Type B pancreatic cell (in vitro differentiated cells): ENCODE measurements around the gene CAP1. TPM values are rescaled to one million over a fixed set of nuclear protein-coding genes. Genes with fewer than 3 reads are reported as not detected.
A peak's percentile ranks its signal among the peaks of the same experiment; 100 is the strongest.

ENCODE experiments used
- DNase-seq: peaks from one replicate; pipeline ENCODE4 v3.0.0; 2021; ENCODE audit warnings: mixed read lengths; ENCODE audit not compliant: unreplicated experiment; ENCODE audit errors: extremely low spot score
- H3K27ac Mint-ChIP-seq: 2 replicates; pipeline ENCODE4 v1.8.0; 2021; ENCODE audit warnings: mild to moderate bottlenecking, mixed read lengths
- H3K27me3 Mint-ChIP-seq: 2 replicates; pipeline ENCODE4 v1.8.0; 2021; ENCODE audit warnings: mixed read lengths
- H3K36me3 Mint-ChIP-seq: 2 replicates; pipeline ENCODE4 v1.8.0; 2021; ENCODE audit warnings: mixed read lengths
- H3K4me1 Mint-ChIP-seq: one replicate; pipeline ENCODE4 v1.8.0; 2021; ENCODE audit warnings: mixed read lengths; ENCODE audit not compliant: unreplicated experiment
- H3K4me3 Mint-ChIP-seq: 2 replicates; pipeline ENCODE4 v1.8.0; 2021; ENCODE audit warnings: mild to moderate bottlenecking, mixed read lengths
- H3K9me3 Mint-ChIP-seq: 2 replicates; pipeline ENCODE4 v1.8.0; 2021; ENCODE audit warnings: mixed read lengths
- total RNA-seq: library from RNA; stranded (reverse); gene quantifications from 2 replicates; pipeline ENCODE4 v1.2.1, GENCODE V29; 2021; ENCODE audit warnings: low replicate concordance
- TF ChIP-seq, protein P1 (sequence below): fragments of 200-600 bp; sonication (generic); conservative IDR thresholded peaks from 2 replicates; pipeline ENCODE4 v1.5.0; 2021; ENCODE audit warnings: antibody characterized with exemption, mild to moderate bottlenecking

Gene CAP1
- total RNA-seq, 1 donor from 2014 or later, result 210 TPM

DNA sequence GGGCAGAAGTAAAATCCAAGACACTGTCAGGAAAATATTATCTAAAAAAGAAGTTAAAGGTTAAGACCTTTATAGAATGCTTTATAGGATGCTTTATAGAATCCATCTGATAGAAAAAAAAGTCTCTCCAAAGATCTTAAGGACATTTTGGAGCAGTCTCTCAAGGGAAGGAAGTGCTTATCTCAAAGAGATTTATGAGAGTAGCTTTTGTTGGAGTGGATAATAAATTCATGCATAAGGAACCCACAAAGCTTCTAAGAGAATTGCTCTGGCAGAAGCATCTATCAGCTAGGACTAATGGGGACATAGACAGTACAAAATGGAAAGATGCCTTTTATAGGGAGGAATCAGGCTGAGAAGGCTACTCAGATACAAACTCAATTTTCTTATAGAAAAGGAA, 12.9 kb upstream of the CAP1 start:
- Mint-ChIP-seq H3K36me3 (no peaks in the 10 kb centered on the region), H3K27ac (no peak overlapping the region), H3K4me1 (peaks cover 4% of the 10 kb centered on the region), H3K27me3 (peaks cover 26% of the 10 kb centered on the region), H3K9me3 (no peaks in the 10 kb centered on the region), H3K4me3 (no peak overlapping the region)
- DNase-seq, result no peak
- TF ChIP-seq, protein P1, sequence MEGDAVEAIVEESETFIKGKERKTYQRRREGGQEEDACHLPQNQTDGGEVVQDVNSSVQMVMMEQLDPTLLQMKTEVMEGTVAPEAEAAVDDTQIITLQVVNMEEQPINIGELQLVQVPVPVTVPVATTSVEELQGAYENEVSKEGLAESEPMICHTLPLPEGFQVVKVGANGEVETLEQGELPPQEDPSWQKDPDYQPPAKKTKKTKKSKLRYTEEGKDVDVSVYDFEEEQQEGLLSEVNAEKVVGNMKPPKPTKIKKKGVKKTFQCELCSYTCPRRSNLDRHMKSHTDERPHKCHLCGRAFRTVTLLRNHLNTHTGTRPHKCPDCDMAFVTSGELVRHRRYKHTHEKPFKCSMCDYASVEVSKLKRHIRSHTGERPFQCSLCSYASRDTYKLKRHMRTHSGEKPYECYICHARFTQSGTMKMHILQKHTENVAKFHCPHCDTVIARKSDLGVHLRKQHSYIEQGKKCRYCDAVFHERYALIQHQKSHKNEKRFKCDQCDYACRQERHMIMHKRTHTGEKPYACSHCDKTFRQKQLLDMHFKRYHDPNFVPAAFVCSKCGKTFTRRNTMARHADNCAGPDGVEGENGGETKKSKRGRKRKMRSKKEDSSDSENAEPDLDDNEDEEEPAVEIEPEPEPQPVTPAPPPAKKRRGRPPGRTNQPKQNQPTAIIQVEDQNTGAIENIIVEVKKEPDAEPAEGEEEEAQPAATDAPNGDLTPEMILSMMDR, result no peak

DNA sequence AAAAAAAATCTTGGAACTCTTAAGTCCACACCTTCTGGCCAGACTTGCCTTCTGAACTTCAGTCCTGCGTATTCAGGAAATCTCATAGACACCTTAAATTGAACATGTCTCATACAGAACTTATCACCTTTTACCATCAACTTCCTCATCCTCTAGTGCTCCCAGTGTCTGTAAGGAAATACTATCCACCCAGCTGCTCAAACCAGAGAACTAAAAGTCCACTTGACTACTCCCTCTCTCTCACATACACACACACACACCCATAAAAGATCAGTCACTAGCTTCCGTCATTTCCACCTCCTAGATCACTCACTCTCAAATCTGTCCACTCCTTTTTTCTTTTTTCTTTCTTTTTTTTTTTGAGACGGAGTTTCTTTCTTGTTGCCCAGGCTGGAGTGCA, 10.9 kb upstream of the CAP1 start:
- DNase-seq, result no peak
- Mint-ChIP-seq H3K27me3 (peaks cover 30% of the 10 kb centered on the region), H3K4me1 (peaks cover 4% of the 10 kb centered on the region), H3K27ac (no peak overlapping the region), H3K9me3 (no peaks in the 10 kb centered on the region), H3K4me3 (no peak overlapping the region), H3K36me3 (no peaks in the 10 kb centered on the region)
- TF ChIP-seq, protein P1, result no peak

DNA sequence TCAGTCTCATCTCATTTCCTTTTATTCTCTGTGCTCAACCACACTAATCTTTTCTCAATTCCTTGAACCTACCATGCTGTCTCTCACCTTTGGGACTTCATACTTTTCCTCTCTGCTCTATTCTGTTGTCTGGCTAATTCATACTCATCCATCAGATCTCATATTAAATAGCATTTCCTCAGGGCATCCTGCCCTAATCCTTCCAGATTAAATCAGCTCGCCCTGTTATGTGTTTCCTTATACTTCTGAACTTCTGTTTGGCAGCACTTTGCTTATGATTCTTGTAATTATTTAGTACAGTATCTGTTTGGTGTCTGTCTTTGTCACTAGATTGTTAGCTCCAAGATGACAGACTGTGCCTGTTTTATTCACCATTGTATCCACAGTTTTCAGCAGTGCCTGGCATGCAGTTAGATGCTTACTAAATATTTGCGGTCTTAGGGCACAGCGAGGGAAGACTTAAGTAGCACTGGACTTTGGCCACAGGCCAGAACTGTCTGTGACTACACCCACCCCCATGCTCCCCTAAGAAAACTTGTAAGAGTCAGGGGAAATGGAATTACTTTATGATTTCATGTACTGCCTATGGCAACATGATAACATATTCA, 9.9 kb upstream of the CAP1 start:
- Mint-ChIP-seq H3K27ac (no peak overlapping the region), H3K4me3 (no peak overlapping the region), H3K27me3 (peaks cover 30% of the 10 kb centered on the region), H3K36me3 (no peaks in the 10 kb centered on the region), H3K9me3 (no peaks in the 10 kb centered on the region), H3K4me1 (peaks cover 4% of the 10 kb centered on the region)
- TF ChIP-seq, protein P1, result no peak
- DNase-seq, result no peak

DNA sequence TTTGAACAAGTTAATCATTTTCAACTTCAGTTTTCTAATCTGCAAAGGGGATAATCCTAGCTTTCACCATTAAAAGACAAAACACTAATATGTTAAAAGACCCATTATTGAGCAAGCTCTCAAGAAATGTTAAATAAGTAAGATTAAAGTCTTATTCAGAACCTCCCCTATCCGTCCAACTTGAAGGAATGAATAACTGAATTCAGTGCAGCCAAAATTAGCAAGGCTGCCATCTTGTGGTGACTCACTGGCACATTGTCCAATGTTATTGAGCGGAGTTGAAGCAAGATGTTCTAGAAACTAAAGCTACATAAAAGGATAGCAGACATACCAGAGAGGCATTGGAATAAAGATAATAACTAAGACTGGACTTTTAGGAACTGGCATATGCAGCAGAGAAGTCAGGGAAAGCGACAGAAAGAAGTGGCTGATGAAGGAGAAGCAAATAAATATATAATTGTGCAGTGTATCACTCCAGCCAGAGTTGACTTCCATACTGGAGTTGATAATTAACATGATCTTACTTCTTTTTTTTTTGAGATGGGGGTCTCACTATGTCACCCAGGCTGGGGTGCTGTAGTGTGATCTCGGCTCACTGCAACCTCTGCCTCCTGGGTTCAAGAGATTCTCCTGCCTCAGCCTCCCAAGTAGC, 8.2 kb upstream of the CAP1 start:
- Mint-ChIP-seq H3K27ac (peak overlapping the region; percentile 0), H3K4me3 (no peak overlapping the region), H3K36me3 (no peaks in the 10 kb centered on the region), H3K4me1 (peaks cover 4% of the 10 kb centered on the region), H3K27me3 (peaks cover 26% of the 10 kb centered on the region), H3K9me3 (no peaks in the 10 kb centered on the region)
- DNase-seq, result no peak
- TF ChIP-seq, protein P1, result peak; percentile 83

DNA sequence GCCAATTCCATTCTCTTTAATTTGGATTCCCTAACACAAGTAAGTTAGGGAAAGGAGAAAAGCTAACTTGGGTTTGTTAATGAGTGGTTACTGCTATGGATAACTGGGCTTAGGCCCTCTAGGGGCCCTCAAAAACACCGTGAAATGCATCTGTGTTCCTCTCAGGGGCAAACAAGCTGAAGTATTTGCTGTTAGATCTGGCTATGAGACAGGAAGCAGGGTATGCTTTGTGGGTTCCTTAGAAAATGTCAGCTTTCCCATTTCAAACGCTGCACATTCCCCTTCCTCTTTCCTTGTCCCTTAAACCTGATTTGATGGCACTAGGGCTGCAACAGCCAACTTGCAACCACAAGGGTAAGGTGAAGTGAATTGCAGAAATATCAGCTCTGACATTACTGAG, 5.7 kb upstream of the CAP1 start:
- no peaks in the 10 kb centered on the region for H3K36me3 Mint-ChIP-seq
- H3K4me3 Mint-ChIP-seq, result no peak overlapping the region
- no peak overlapping the region for H3K27ac Mint-ChIP-seq
- TF ChIP-seq, protein P1, result no peak
- peaks cover 9% of the 10 kb centered on the region for H3K4me1 Mint-ChIP-seq
- DNase-seq, result no peak
- H3K9me3 Mint-ChIP-seq, result no peaks in the 10 kb centered on the region
- peaks cover 14% of the 10 kb centered on the region for H3K27me3 Mint-ChIP-seq
